COR-L47 (cell line): Measurements from ENCODE around the gene APP.
A peak's percentile ranks its signal among the peaks of the same experiment; 100 is the strongest.

Experiments
- DNase-seq: peaks from one replicate; lab custom pipeline; 2025; lab: John Stamatoyannopoulos, UW

The APP gene

GRCh38 chr21:26127073-26127814 is 43.3 kb downstream of the APP start:
- DNase-seq: no peak

DNA sequence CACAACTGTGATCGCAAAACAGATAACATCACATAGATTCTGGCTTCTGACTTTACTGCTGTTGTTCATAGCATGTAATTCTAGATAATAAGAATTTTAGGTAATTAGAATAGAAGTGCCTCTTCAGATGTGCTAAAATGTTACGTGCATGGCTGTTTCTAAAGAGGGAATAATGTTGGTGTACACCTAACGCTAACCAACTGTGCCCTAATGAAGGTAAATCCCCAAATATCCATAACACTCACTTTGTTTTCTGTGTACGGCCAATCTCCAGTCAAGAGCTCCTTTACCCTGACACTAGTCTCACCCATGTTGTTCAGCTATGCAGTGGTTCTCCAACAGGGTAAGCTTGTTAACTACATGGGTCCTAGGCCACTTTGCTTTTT is 44.4 kb downstream of the APP start:
- DNase-seq: no peak

DNA sequence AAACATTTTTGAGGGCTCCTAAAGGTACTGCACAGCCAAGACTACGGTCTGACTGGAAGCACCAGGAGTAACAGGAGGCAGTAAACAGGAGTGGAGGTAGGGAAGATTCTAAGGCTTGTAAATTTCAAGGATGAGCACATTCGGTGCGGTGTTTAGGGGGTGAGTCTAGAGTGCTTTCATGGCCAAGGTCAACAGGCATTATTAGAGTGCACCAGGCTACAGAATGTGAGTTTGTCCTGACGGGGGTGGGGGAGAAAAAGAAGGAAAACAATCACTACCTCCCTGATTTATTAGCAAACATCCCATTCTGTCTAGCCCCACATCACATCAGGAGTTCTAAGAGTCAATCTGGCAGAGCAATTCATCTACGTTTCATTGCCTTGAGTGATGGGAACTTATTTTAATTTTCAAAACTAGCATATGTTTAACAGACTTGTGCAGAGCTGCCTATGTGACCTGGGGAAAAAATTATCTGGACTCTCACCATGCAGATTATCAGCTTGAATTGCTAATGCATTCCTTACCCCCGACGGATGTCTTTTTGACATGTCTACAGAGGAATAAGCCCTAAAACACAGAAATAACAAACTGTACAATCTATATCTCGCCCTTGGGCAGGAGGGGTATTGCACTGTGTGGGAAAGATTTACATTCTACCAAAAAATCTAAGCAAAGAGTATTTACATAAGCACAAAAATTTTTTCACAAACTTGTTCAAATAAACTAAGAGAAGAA is 45.0 kb downstream of the APP start:
- no peak for DNase-seq

DNA sequence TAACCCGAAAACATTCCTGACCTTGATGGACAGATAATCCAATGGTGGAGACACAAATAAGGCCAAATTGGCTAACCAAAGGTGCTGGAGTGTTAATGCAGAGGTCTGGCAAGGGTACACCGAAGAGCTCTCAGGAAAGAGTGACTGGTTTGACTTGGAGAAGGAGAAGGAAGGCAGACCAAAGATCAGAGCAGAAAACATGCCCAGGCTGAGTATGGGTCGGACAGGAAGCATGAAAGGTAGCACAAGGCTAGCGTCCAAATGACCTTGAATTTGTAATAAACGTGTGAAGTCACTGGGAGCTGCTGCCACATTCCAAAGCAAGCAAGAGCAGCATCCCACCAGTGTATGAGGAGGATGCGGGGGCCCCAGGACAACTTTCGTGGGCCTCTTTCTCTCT is 45.7 kb downstream of the APP start:
- DNase-seq: no peak

DNA sequence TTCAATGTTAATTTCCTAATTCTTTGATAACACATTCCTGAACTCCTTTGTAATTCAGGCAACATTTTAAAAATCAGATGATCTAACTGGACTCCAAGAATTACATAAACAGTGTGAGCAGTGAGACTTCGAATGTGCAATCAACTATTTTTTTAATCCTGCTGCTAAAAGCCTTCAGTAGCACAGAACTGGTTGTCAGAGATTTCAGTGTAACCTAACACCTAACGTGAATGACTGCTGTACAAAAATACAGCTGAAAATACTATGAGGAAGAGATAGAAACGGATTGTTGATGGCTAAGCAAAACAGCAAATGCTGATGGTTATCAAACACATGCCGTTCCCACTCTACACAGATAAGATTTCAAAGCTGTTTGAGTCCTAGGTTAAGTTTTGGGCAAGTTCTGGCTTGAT is 46.1 kb downstream of the APP start:
- DNase-seq: no peak

- DNase-seq: no peak
These were observed 47.6 kb downstream of the APP start for GRCh38 chr21:26123012-26123411.

DNA sequence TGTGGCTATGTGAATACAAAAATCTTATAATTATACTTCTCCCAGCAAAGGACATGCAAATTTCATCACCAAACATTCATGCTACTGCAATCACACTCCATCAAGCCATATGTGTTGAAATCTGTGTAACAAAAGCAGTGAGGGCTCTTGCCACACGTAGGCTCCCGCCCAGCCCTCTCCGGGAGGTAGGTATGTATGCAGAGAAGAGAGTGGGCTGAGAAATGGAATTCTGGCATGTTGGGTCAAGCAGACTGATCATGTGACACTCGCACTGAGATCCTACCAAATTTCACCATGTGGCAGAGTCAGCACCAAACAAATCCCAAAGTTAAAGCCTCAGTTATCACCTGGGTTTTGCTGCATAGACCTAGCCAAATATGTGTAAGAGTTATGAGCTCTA is 49.7 kb downstream of the APP start:
- no peak for DNase-seq

- no peak for DNase-seq
These were observed 50.7 kb downstream of the APP start for GRCh38 chr21:26119906-26120305.

GRCh38 chr21:26118938-26119540 is 51.5 kb downstream of the APP start:
- DNase-seq: no peak

DNA sequence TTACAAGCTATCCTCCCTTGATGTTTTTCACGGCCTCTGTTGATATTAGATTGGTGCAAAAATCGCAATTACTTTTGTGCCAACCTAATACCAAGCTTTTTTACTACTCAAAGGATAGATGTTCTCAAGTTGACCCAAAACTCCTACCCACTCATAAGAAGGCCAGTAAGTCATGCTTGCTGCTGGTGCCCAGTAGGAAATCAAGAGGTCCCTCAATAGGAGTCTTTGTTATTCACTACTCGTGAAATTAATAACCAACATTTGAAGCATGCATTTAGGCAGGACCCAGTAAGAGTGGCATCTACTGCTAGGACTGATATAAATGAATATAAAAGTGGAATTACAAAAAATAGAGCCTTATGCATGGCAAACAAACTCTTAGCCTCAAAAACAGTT is 52.6 kb downstream of the APP start:
- no peak for DNase-seq

GRCh38 chr21:26117324-26117971 is 53.1 kb downstream of the APP start:
- no peak for DNase-seq

GRCh38 chr21:26116456-26117011 is 54.0 kb downstream of the APP start:
- no peak for DNase-seq

DNA sequence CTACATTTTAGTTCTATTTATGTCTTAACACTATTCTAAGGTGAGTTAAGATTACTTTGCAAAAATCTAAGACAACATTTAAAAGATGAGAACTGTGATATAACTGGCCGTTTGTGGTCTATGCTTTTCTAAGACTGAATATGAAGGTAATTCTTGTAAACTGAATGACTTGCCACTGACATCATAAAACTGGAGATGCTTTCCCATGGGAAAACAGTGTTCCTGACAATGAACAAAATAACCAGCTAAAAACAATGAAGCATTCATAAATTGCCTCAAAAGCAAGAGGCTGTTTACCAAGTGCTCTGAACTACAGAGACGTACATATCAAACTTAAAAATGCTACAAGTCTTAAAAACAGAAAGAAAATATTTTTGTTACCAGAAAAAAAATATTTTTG is 54.7 kb downstream of the APP start:
- DNase-seq: no peak

DNA sequence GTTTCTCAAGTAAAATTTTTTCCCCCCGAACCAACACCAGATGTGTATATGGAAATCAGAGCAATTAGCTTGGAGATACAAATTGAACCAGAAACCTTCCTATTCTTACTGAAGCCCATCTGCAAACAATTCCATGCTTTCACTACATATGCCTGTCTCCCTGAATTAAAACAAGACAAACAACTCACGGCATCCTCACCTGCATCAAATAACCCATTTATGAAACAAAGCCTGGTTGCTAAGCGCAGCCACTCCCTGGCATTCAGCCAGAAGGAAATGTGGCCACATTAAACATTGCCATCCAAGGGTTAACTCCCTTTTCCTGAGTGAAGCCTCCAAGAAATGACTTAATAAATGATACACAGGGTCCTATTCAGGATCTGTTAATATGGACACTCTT is 55.3 kb downstream of the APP start:
- DNase-seq: peak; percentile 97

- no peak for DNase-seq
These were observed 57.6 kb downstream of the APP start for GRCh38 chr21:26112975-26113374.

DNA sequence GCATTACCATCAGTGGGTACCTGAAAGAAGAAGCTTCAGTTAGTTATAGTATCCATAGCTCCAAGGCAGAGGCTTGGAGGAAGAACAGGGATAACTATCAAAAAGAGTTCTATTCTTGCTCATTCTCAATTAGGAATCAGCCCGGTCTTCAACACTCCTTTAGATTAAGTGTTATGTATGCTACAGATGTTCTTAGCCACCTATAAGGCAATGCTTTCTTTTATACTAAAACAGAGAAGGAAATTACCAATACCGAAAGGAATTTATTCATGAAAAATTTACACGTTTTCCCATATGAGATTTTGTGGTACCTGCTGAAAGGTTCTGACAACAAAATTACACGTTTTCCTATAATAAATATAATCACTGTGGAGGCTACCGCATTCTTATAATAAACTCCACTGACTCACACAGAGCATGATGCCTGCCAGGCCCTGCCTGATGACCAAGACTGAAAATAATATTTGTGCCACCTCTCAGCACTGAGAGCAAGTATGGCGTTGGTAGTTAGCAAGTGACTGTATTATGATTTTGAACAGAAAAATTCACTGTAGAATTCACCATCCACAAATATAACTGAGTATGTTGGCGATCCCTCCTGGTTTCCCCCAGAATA is 58.3 kb downstream of the APP start:
- DNase-seq: no peak

GRCh38 chr21:26110715-26111114 is 59.9 kb downstream of the APP start:
- no peak for DNase-seq

- DNase-seq: no peak
These were observed 63.1 kb downstream of the APP start for GRCh38 chr21:26107429-26107828.

GRCh38 chr21:26106562-26106961 is 64.0 kb downstream of the APP start:
- DNase-seq: no peak

DNA sequence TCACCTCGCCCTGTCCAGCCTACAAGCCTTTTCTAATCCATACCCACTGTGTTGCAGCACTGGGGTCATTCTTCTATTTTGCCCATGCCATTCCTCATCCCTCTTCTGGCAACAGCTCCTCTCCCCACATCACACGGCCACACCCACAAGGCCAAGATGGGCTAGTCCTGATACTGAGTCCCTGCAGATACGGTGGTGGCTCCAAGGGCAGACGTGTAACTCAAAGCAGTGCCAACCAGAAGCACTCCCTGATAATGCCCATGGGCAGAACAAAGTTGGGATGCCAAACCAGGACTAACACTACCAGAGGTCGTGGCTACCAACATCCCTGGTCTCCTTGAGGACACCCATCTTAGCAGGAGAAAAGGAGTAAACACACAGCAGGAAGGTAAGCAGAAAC is 64.8 kb downstream of the APP start:
- no peak for DNase-seq

- DNase-seq: no peak
These were observed 70.0 kb downstream of the APP start for GRCh38 chr21:26100573-26100972.

DNA sequence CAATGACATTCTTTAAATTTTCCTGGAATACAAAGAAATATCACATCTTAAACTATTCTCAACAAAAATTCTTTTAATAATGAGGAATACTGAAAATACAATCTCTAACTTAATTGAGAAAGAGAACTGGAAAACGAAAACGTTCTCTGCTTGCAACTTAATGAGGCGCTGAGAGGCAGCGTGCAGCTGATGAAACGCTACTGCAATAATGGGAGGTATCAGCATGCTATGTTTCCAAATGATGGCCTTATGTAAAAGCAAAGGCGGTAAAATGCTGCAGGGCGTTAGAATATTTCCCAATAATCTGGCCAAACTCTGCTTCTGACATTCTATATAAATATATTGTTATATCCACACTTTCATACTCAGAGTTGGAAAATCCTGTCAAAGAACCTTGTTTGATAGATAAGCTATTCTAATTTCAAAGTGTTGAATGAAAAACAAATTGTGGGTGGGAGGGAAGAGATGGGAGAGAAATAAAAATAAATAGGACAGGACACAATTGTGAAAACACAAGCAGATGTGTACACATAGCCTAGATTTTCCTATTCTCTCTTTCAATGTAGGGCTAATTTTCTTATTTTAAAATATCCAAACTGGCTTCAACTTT is 70.9 kb downstream of the APP start:
- peak; percentile 56 for DNase-seq
